ENCODE measurements around the gene NAALADL2.

NAALADL2 gene

DNA sequence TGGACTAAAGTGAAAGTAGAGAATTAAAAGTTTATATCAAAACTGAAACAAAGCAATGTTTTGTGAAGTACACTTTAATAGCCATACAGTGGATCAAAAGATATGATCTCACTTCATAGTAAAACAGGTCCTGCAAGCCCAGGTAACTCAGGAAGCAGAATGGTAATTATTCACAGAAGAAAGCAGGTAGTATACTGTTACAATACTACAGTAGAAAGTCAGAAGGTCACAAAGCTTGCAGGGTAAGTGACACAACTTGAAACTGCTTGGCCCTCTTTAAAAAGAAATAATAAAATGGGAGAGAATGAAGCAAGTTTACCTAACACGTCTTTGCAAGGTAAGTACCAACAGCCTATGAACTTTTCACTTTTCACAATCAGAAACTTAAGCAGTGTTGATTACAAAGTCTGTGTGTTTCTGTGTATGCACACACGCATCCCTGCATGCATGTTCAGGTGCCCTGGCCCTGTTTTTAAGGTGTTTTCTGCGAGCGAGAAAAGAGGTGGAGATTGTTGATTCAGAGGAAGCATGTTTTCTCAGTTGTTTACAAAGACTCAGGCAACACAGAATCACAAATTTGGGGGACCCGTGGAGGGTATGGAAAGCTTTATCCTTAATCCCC is at the start of gene NAALADL2:
TSS of gene NAALADL2 (plus strand) at position 221 of the 622 bp plus-strand sequence.
- no peak for DNase-seq (ENCODE audit: low read depth)

DNA sequence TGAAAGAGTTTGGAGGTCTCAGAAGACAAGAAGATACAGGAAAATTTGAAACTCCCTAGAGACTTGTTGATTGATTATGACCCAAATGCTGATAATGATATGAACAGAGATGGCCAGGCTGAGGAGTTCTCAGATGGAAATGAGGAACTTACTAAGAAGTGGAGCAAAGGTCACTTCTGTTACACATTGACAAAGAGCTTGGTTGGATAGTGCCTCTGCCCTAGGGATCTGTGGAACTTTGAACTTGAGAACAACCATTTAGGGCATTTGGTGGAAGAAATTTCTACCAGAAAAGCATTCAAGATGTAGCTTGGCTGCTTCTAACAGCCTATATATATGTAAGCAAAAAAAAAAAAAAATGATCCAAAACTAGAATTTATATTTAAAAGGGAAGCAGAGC is 48.9 kb upstream of the NAALADL2 start:
- no peak for DNase-seq (ENCODE audit: low read depth)

DNA sequence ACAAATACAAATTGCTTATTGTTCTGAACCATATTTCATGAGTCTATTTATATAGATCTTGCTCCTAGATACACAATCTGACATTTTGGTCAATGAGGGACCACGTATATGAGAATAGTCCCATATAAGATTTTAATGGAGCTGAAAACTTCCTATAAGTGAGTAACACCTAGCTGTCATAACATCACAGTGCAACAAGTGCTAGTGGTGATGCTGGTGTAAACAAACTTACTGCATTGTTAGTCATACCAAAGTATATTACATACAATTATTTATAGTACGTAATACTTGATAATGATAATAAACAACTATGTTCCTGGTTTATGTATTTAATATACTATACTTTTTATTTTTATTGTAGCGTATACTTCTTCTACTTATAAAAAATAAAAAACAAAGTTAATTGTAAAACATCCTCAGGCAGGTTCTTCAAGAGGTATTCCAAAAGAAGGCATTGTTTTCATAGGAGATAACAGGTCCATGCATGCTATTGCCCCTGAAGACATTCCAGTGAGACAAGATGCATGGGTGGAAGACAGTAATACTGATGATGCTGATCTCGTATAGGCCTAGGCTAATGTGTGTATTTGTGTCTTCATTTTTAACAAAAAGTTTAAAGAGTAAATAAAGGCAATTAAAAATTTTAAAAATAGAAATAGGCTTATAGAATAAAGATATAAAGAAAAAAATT is 46.8 kb upstream of the NAALADL2 start:
- DNase-seq (ENCODE audit: low read depth), result no peak

DNA sequence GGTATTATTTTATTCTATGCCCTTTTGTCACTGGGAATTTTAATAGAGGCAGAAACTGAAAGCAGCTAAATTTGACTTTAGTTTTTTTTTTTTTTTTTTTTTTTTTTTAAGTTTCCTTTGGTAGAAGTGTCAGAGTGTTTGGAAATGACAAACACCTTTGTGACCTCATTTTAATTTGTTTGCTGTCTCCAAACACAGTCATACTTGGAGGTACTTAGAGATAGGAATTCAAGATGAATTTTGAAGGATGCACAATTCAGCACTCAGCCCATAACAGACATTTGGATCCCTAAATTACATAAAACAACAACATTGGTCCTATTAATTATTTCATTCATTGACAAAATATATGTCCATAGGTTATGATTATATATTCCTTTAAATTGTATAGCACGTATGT is 43.4 kb upstream of the NAALADL2 start:
- no peak for DNase-seq (ENCODE audit: low read depth)

DNA sequence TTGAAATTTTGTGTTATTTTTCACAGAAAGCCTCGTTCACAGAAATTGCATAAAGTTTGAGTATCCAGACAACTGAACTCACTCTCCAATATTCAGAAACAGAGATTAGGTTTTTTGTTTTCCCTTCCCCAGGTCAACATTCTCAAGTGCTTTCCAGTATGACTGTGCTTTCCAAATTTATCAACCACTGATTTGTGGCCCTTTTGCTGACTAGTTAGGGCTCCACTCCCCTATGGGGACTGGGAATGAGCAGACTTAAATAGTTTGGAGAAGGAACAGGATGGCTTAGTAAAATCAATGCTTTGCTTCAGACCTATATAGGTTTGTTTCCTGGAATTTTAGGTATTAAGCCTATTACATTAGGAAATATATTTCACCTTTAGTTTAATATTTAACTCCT is 38.2 kb upstream of the NAALADL2 start:
- DNase-seq (ENCODE audit: low read depth), result no peak

DNA sequence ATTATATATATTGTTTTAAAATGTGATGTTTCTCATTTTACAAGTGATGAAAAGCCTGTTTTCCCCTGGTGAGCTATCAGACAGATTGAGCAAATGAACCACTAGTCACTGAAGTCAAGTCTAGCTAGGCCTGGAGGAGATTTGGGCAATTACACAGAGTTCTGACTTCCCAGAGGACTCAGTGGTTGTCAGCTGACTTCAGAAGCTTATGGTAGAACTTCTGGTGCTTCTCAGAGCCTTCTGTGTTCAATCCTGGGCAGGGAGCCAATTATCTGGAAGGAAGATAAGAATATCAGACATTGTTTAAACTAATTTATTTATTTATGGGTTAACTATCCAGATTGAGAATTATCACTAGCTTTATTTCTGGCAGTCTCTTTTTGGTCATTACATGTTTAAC is 37.7 kb upstream of the NAALADL2 start:
- no peak for DNase-seq (ENCODE audit: low read depth)

DNA sequence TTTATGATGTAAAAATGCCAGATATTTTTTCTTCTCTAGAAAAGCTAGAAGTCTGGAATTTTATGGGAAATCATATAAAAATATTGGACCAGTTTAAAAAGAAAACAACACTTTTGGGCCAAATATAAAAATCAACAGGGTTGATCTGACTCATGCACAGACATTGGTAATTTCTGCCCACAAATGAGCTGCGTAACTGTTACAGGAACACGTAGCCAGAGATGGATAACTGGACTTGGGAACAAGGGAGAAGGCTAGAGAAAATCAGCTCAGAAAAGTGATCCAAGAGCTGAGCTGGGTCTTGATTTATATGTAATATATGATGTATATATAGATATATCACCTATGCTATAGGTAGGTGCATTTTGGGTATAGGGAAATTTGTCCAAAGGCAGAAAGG is 36.8 kb upstream of the NAALADL2 start:
- DNase-seq (ENCODE audit: low read depth), result no peak

DNA sequence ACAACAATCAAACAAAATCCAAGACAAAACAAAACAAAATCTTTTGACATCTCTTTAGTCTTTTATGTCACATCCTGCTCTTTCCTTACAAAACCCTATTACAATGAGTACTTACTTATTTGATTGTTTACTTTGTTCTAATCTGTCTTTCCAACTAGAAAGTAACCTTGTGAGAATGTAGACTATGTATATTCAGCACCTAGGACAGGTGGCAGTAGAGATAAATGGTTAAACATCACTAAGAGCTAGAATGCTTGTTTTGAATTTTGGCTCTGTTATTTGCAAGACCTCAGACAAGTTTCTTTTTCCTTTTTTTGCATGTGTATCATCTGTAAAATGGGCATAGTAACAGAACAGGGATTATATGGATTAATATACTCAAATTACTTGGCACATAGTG is 33.1 kb upstream of the NAALADL2 start:
- no peak for DNase-seq (ENCODE audit: low read depth)

DNA sequence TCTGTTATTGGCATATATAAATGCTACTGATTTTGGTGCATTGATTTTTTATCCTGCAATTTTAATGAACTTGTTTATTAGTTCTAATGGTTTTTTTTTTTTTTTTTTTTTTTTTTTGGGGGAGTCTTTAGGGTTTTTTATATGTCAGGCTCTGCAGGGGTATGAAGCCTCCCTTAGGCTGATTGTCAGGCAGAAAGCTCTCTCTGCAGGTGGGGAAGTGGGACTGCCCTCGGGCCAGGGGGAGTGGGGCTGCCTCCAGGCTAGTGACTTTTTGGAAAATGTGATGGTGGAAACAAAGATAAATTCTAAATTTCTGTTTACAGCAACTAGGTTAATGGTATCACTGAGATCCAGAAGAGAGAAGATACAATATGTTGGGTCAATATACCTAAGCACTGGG is 14.4 kb upstream of the NAALADL2 start:
- DNase-seq (ENCODE audit: low read depth), result no peak

DNA sequence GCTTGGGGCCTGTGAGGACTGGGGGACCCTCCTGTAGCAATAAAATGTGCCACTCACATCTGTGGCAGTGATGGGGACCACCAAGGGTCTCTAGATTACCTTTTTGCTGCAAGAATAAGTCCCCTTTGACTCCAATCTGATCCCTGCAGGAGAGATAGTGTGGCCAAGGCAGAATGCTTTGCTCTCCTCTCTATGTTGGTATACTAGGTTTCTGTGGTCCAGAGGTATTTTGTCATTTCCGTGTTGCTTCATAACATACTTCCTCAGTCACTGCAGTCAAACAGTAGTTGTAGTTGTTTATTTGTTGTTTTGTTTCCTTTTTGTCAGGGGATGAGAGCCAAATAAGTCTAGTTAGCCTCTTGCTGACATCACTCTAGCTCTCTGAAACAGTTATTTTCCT is 13.1 kb upstream of the NAALADL2 start:
- DNase-seq (ENCODE audit: low read depth), result no peak

DNA sequence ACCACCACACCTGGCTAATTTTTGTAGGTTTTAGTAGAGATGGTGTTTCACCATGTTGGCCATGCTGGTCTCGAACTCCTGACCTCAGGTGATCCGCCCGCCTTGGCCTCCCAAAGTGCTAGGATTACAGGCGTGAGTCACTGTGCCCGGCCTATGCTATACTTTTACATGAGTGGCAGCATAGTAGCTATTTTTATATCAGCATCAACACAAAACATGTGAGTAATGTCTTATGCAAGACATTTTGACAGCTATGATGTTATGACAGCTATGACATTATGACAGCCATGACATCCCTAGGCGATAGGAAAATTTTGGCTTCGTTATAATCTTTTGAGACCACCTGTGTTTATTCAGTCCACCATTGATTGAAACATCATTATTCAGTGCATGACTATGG is 4.1 kb upstream of the NAALADL2 start:
- DNase-seq (ENCODE audit: low read depth), result no peak

DNA sequence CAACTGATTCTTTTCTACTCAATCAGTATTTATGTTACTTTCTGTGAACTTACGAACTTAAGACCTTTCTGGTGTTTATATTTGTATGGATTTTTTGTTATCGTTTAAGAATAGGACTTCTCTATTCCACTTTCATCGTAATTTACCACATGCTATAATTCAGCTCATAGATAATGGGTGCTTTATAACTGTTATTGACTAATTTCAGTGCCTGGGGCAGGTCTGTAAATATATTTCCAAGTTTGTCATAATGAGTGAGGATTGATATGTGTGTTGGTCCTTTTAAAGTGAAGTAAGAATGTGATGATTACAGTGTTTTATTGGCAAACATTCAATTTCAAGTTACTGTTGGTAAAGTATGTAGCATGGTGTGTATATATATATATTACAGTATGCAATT is 1.8 kb upstream of the NAALADL2 start:
- DNase-seq (ENCODE audit: low read depth), result no peak

DNA sequence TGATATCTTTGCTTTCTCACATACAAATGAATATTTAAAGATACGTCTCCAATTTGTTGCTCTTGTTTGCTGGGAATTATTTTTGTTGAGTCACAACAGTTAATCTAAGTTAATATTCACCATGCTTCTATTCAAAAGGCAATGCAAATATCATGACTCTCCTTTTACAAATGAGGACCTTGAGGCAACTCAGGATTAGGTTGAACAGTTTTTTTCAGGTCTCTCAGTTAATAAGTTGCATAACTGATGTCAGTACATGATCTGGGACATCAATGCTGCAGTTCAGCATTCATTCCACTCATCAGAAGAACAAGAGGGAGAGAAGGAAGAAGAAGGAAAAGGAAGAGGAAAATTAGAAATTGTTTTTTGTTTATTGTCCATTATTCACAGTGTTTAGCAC is 781 bp upstream of the NAALADL2 start:
- no peak for DNase-seq (ENCODE audit: low read depth)

DNA sequence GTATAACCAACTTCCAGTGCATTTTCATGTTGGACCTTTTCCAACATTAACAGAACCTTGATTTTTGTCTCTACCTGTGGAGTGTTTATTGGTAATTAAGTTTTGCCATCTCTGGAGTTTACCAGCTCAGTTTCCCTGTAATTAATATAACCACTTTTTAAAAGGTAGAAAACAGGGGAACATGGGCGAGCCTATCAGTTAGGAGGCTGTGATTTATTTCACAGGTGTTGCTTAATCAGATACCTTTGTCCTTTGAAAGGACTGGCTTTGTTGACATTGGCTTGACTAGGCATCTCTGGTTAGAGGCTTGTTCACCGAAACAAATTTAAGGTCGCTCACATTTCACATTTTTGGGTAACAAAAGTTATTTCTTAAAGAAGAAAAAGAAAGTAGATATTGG is 622 bp downstream of the NAALADL2 start:
- no peak for DNase-seq (ENCODE audit: low read depth)

DNA sequence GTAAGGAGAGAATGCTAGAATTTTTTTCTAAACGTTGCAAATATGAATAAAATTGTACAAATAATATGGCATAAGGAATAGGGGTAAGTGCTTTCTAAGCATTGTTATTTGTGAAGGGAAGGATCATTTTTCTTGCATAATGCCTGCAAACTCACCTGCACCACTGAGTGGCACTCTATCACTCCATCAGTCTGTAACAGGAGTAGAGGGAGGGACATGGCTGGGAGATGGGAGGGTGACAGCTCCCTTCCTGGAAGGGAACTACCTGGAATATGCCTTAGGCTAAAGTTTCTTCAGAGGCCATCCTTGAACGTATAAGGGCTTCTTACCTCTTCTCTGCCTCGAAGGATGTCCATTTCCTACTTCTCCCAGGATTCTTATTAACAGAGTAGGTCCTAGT is 3.0 kb downstream of the NAALADL2 start:
- DNase-seq (ENCODE audit: low read depth), result no peak

DNA sequence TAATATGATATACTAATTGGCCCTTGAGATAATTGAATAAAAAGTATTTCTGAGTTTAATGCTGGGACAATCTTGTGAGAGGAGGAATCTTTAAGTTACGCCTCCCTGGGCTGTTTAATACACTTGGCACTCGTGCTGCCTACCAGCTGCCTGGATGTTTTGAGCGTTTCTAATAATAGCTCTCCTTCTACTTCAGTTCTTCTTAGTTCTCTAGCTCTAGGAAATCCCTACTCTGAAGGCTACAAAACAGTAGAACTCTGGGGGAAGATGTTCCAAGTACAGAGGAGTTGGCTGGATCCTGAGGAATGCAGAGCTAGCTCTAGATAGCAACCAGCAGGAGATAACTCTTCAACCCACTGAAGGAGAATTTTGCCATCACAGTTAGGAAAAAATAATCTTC is 3.5 kb downstream of the NAALADL2 start:
- DNase-seq (ENCODE audit: low read depth), result no peak

DNA sequence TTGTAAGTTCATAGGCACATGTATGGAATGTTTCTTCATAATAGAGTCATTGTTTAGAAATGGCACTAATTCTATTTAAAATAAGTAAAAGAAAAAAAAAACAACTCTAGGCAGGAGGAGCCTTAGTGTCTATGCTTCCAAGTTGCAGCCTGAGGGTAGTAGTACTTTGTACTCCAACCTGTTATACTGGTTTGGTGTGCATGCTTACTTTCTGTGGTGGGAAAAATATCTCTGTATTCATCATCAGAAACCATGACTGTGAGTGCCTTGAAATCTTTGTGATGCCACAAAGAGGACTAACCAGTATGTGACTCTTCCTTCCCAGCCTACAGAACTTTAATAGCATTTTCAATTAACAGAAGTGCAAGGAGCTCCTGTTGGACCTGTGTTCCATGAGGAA is 4.4 kb downstream of the NAALADL2 start:
- DNase-seq (ENCODE audit: low read depth), result no peak

DNA sequence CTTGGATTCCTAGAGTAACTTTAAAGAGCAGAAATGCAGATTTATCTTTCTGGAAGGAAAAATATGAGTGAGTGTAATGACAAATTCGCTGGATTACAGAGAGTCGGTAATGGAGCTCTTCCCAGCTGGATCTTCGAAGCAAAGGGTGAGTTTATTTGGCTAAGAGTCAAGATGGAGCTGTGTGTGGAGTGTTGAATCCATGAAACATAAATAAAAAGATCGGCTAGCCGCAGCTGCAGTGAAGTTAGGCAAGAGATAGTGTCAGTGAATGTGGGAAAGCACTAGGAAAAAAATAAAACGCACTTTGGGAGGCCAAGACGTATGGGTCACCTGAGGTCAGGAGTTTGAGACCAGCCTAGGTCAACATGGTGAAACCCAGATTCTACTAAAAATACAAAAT is 10.3 kb downstream of the NAALADL2 start:
- no peak for DNase-seq (ENCODE audit: low read depth)

DNA sequence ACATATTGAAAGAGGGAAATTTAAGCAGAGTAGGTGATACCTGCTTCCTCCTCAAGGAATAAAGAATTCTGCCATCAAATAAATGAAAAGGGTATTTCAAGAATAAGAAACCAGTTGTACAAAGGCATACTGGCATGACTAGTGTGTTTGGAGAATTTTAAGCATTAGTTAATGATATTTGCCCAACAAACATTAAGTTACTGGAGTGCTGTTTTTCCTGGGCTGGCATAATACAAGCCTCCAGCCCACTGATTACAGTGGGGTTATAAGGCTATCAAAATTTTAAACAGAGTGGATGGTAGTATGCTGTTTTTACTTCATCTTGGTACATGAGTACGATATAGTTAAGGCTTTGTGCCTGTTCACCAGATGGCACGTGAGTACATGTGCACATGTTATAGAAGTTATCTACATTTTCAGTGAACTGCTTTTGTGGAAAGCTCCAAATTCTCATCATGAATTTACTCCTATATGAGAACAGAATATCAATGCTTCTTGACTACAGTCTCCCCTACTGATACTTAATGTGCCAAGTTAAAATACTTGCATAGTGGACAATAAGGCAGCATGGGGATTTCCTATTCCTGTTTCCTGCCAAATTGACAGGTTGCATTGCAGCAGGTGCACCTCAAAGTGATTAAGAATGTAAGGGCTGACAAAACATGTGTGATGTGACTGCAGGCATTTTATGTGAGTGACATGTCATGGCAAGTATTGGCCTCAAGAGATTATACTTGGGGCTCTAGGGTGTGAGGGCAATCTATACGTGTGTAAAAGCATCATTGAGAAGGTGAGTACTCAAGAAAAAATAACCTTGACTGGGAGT is 14.9 kb downstream of the NAALADL2 start:
- no peak for DNase-seq (ENCODE audit: low read depth)

DNA sequence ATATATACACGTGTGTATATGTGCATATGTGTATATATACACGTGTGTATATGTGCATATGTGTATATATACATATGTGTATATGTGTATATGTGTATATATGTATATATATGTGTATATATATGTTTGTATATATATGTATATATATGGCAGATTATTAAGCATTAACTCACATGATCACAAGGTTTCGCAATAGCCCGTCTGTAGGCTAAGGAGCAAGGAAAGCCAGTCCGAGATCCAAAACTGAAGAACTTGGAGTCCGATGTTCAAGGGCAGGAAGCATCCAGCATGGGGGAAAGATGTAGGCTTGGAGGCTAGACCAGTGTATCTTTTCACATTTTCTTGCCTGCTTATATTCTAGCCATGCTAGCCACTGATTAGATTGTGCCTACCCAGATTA is 23.7 kb downstream of the NAALADL2 start:
- DNase-seq (ENCODE audit: low read depth), result no peak

DNA sequence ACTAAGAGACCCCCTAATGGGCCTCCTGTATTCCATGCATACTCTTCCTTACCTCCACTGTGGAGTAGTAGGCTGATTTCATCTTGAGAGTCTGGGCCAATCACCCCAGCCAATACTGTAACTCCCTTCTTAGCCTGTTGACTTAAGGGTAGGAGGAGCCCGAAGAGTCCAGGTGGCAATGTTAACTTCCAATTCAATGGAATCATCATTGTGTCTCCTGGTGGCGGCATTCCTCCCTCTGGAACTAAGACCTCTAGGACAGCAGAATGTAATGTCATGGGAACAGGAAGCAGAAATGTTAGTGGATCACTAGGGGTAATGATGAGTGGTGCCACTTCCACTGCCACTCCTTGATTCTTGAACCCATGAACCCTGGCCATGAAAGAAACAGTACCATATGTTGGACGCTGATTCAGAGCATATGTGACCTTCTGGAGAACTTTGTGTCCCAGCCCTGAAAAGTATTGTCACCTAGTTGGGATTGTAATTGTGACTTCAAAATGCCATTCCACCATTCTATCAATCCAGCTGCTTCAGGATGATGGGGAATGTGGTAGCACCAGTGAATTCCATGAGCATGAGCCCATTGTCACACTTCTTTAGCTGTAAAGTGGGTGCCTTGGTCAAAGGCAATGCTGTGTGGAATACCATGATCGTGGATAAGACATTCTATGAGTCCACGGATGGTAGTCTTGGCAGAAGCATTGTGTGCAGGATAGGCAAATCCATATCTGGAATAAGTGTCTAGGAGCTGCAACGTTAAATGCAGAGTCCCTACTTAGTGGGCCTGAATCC is 24.9 kb downstream of the NAALADL2 start:
- DNase-seq (ENCODE audit: low read depth), result no peak

DNA sequence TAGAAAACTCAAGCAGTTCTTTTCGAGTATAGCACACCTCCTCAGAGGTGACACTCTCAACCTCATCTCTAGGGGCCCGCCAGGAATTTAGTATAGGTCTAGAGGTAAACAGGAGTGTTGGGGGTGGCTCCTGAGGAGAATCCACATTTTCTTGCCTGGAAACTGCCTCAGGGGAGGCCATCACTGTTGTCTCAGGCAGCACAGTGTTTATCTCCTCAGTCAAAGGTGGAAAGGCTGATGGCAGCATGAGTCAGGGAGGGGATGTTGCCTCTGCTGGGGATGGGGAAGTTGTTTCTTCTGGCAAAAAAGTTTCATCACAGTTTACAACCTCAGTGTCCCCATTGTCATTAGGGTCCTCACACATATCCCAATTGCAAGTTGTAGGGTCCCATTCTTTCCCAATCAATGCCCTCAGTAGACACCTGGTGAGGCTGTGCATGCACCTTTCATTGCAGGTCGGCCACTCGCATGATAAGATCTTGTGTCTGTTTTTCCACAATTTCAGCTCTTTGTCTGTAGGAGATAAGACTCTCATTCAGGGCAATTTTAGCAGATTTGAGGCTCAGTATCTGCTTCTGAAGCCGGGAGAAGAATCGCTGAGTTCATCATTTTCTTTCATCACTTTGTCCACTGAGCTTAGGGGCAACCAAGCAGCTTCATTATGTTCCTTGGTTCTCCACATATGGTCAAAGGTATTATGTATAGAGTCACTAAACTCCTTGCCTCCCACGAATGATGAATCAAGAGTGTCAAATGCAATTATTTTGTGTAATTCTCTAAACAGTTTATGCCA is 25.8 kb downstream of the NAALADL2 start:
- DNase-seq (ENCODE audit: low read depth), result no peak

Data from T-helper 22 cell (primary cell).